ENCODE results near the gene SMAD7.

DNA sequence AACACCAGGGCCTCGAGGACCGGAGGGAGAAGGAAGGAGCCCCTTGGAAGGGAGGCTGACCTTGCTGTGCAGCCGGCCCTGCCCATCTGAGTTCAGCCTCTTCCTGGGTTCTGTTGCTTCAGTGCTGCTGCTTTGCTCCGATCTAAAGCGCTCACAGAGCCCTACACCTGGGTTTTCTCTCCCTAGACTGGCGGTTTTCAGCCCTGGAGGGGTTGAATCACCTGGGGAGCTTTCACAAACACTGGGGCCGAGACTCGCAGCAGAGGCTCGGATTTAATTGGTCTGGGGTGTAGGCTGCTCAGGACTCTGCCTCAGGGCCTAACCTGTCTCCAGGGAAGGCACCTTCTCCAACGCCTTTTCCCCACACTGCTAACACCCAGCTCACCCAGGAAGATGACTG, 40.9 kb upstream of the SMAD7 start:
- TF ChIP-seq, protein P1, sequence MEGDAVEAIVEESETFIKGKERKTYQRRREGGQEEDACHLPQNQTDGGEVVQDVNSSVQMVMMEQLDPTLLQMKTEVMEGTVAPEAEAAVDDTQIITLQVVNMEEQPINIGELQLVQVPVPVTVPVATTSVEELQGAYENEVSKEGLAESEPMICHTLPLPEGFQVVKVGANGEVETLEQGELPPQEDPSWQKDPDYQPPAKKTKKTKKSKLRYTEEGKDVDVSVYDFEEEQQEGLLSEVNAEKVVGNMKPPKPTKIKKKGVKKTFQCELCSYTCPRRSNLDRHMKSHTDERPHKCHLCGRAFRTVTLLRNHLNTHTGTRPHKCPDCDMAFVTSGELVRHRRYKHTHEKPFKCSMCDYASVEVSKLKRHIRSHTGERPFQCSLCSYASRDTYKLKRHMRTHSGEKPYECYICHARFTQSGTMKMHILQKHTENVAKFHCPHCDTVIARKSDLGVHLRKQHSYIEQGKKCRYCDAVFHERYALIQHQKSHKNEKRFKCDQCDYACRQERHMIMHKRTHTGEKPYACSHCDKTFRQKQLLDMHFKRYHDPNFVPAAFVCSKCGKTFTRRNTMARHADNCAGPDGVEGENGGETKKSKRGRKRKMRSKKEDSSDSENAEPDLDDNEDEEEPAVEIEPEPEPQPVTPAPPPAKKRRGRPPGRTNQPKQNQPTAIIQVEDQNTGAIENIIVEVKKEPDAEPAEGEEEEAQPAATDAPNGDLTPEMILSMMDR (conservative IDR thresholded peaks at IDR 0.05 in 1 of 2, IDR thresholded peaks at IDR 0.05 in 1 of 2; ENCODE audit: low read depth in 1 of 2, low read length in 2 of 2), result no peak
- TF ChIP-seq EZH2 (IDR thresholded peaks at IDR 0.05; ENCODE audit: low read length, missing control alignments), result no peak

Data from fibroblast of lung (primary cell).